ENCODE data around the gene LSMEM2. TPM values are rescaled to one million over a fixed set of nuclear protein-coding genes. Genes with fewer than 3 reads are reported as not detected.

The LSMEM2 gene
- total and polyA plus RNA-seq, 2 of the 8 experiments (the other 6 are each of a cell fraction or from before 2014, with no cell fraction given), result 0.58 to 0.68 TPM

DNA sequence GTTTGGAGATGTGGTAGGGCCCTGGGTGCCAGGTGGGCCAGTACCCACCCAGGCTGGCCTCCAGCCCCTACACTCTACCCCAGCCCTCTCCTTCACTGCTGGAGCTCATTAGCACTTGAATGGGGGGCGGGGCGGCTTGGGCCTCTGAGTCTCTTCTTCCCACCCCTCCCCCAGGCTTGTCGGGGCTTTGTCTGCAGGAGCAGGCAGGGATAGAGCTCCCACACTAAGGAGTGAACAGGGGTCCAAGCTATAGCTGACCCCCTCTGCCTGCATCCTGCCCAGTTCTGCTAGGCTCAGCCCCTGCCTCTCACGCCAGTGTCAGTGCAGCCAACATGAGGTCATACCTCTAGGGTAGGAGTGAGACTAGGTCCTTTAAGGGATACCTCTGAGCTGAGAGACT lies 37.7 kb upstream of the LSMEM2 start (continued):
- TF ChIP-seq RNF2 (IDR thresholded peaks at IDR 0.05; ENCODE audit: borderline replicate concordance, low read depth, low read length, missing control alignments, poor library complexity, severe bottlenecking), result no peak
- no peak for TF ChIP-seq SIRT6 (IDR thresholded peaks at IDR 0.05; ENCODE audit: low read length)
- peak in 1 of 2 experiments; percentile 49; a peak in 2 of 3 replicates for TF ChIP-seq POLR2A (IDR thresholded peaks at IDR 0.05; ENCODE audit: control extremely low read depth in 1 of 2, low read depth in 2 of 2, low read length in 2 of 2)
- no peak for TF ChIP-seq JUN (IDR thresholded peaks at IDR 0.05; ENCODE audit: low read depth, low read length)
- no peak for TF ChIP-seq KDM4A (IDR thresholded peaks at IDR 0.05; ENCODE audit: low read depth, low read length, severe bottlenecking)
- TF ChIP-seq RFX5 (IDR thresholded peaks at IDR 0.05; ENCODE audit: borderline replicate concordance, low read depth, low read length), result no peak
- peak; percentile 83 for TF ChIP-seq ASH2L (IDR thresholded peaks at IDR 0.05; ENCODE audit: low read length)
- TF ChIP-seq RXRA (IDR thresholded peaks at IDR 0.05; ENCODE audit: insufficient read depth, low read depth, low read length), result 0 out of 2 replicates have a peak, but pooled peaks have one; percentile 68
- TF ChIP-seq TBP (IDR thresholded peaks at IDR 0.05; ENCODE audit: low read depth, low read length), result no peak; the same call in 1 of the 2 replicates
- TF ChIP-seq CHD2 (IDR thresholded peaks at IDR 0.05; ENCODE audit: low read length), result 0 out of 2 replicates have a peak, but pooled peaks have one; percentile 8
- TF ChIP-seq SP1 (IDR thresholded peaks at IDR 0.05; ENCODE audit: low read depth, low read length), result peak; percentile 85
- TF ChIP-seq, protein P1, sequence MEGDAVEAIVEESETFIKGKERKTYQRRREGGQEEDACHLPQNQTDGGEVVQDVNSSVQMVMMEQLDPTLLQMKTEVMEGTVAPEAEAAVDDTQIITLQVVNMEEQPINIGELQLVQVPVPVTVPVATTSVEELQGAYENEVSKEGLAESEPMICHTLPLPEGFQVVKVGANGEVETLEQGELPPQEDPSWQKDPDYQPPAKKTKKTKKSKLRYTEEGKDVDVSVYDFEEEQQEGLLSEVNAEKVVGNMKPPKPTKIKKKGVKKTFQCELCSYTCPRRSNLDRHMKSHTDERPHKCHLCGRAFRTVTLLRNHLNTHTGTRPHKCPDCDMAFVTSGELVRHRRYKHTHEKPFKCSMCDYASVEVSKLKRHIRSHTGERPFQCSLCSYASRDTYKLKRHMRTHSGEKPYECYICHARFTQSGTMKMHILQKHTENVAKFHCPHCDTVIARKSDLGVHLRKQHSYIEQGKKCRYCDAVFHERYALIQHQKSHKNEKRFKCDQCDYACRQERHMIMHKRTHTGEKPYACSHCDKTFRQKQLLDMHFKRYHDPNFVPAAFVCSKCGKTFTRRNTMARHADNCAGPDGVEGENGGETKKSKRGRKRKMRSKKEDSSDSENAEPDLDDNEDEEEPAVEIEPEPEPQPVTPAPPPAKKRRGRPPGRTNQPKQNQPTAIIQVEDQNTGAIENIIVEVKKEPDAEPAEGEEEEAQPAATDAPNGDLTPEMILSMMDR (IDR thresholded peaks at IDR 0.05; ENCODE audit: control extremely low read depth in 1 of 3, insufficient read depth in 1 of 3, low read depth in 1 of 3, low read length in 3 of 3), result no peak
